Mucosa of descending colon (tissue), 3 donors: ENCODE measurements around the gene LRIG3. TPM values are rescaled to one million over a fixed set of nuclear protein-coding genes. Genes with fewer than 3 reads are reported as not detected.

Experiments
- ATAC-seq: fragments of 200-7000 bp; cut with Tn5 transposase; one replicate; pipeline ENCODE4 v1.9.1; 2020; ENCODE audit warnings: mild to moderate bottlenecking, moderate library complexity
- DNase-seq, 3 donors: peaks; one replicate each; pipeline ENCODE4 v3.0.0-alpha.2; 2020
- H3K36me3 ChIP-seq: fragments of 200-600 bp; one replicate; pipeline ENCODE4 v1.8.0; 2021; ENCODE audit warnings: low read depth, mild to moderate bottlenecking
- H3K4me1 ChIP-seq: fragments of 200-600 bp; one replicate; pipeline ENCODE4 v1.8.0; 2021; ENCODE audit warnings: low read depth, mild to moderate bottlenecking
- H3K4me3 ChIP-seq: fragments of 200-600 bp; one replicate; pipeline ENCODE4 v1.8.0; 2021; ENCODE audit warnings: mild to moderate bottlenecking
- H3K9me3 ChIP-seq: fragments of 200-600 bp; one replicate; pipeline ENCODE4 v1.8.0; 2021; ENCODE audit warnings: mild to moderate bottlenecking
- CTCF ChIP-seq: fragments of 200-600 bp; IDR thresholded peaks from one replicate; pipeline ENCODE4 v1.8.0; 2022; ENCODE audit warnings: antibody characterized with exemption, mild to moderate bottlenecking
- intact Hi-C, 2 donors: fragments of 100-400 bp; cut with DNase I in 1 of 2; cut with micrococcal nuclease in 1 of 2; formaldehyde crosslinking; loops; one replicate each; pipeline versions ENCODE4 v1.11.0 to v1.11.1; 2022; cut with DNase I, micrococcal nuclease
- total RNA-seq, 3 donors: library from RNA; stranded (reverse); fragmentation: NEBNext Ultra II Directional in 2 of 3; extraction: Animal tissue kit (Norgen Biotek cat#: 25700) in 2 of 3; gene quantifications; one replicate each; pipeline versions ENCODE4 v1.2.1 to v1.2.4, GENCODE V29; 2021 to 2023
- donor health status: DM: no; HTN: no; CAD: no; lungs with moderate emphysema.
- donor health status: DM: no; HTN: no; CAD: no.
- donor health status: DM: no; HTN: yes; CAD: no.

The LRIG3 gene
- total RNA-seq, 3 donors from 2014 or later = 65.6 to 95.8 (median 90.0) TPM

DNA sequence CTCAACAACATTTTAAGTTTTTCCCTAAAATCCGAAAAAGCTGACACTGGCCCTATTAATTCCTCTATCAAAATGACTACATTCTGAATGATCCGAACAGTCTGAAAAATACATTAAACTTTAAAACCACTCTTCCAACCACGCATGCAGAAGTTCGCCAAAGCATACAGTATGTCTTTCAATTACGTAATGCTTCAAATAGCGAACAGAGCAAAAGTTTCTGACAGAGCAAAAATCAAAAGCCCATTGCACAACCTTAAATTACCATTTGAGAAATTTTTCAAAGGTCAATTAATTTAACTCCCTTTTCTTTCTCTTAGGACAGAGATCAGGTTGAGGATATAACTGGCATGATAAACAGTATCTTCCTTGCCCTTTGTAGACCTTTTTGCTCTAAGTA is 33.2 kb downstream of the LRIG3 start:
- Histone ChIP-seq H3K36me3 (no peaks in the 10 kb centered on the region), H3K9me3 (no peaks in the 10 kb centered on the region), H3K4me1 (no peaks in the 10 kb centered on the region), H3K4me3 (no peak overlapping the region)
- no peak for ATAC-seq
- no peak for TF ChIP-seq CTCF
- no peak for DNase-seq
- intact Hi-C loops = no loop called here

GRCh38 chr12:58886474-58886873 is 33.8 kb downstream of the LRIG3 start:
- no peak overlapping the region for H3K4me3 ChIP-seq
- H3K4me1 ChIP-seq = no peaks in the 10 kb centered on the region
- no peaks in the 10 kb centered on the region for H3K36me3 ChIP-seq
- DNase-seq (no peak), ATAC-seq (no peak)
- H3K9me3 ChIP-seq = no peaks in the 10 kb centered on the region
- TF ChIP-seq CTCF = no peak
- intact Hi-C loops = no loop called here

DNA sequence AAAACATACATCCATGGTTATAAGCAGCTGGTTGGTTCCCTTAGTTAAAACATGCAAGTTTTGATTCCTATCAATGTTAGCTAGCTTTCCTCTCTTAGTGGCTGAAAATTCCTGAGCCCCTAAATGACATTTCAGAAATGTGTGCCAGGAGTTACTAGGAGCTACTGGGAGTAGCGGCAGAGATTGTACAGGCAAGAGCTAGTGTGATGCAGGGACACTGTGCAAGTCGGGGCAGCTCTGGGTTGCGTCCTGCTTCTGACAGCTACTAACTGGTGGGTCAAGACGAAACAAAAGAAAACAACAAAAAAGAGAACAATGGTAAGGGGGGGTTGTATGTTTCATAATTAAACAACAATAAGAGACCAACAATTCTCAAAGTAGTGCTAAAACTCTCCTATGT is 35.4 kb downstream of the LRIG3 start:
- no peak overlapping the region for H3K4me3 ChIP-seq
- DNase-seq (no peak), ATAC-seq (no peak)
- no peaks in the 10 kb centered on the region for H3K36me3 ChIP-seq
- intact Hi-C loops = no loop called here
- TF ChIP-seq CTCF = no peak
- H3K4me1 ChIP-seq = no peaks in the 10 kb centered on the region
- no peaks in the 10 kb centered on the region for H3K9me3 ChIP-seq

DNA sequence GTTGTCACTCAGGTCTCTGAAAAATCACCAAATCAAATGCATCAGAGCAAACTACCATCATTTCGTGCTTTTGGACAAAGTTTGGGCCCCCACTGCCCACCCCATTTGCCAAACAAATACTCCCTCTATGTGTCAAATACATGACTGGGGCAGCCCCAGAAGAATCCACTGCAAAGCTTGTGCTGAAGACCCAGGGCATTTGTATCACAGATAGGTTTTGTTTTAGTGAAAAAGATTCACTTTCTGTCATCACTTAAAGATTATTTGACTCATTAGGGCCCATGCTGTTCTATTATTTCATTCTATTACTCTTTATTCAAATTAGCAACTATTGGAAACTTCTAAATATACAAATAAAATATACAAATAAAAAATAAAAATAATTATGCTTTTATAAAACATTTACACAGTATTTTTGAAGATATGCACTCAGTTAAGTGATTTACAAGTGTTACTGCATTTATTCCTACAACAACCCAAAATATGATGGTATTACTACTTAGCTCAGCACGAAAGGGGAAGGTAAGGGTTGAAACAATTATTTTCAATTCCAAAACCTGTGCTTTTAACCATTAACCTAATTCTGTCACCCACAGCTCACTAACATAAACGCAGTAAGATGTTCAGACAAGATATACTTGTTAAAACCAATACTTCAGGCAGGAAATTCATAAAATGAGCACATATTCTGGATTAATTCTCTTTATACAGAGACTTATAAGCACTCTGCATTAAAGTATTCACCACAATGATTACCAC is 36.5 kb downstream of the LRIG3 start:
- intact Hi-C loops = no loop called here
- no peaks in the 10 kb centered on the region for H3K36me3 ChIP-seq

DNA sequence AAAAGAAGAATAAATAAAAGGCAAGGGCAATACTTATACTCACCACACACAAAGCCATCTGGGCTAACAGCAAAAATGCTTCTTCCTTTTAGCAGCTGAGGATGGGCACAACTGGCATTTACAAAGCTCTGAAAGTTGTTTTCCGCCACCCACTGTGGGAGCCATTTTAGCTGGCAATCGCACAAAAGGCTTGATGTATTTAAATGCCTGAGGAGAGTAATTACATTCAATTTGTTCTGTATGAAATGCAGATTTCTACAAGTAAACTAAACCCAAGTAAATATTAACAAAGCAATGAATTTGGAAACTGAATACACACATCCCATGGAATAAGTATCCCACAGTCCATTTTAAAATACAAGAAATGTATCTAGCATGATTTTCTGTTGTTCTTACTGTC is 37.5 kb downstream of the LRIG3 start:
- TF ChIP-seq CTCF = no peak
- no peaks in the 10 kb centered on the region for H3K36me3 ChIP-seq
- no peak for DNase-seq

More for the DNA sequence above, 36.5 kb downstream of the LRIG3 start:
- ATAC-seq (no peak), DNase-seq (no peak)
- Histone ChIP-seq H3K4me3 (no peak overlapping the region), H3K9me3 (no peaks in the 10 kb centered on the region), H3K4me1 (no peaks in the 10 kb centered on the region)
- no peak for TF ChIP-seq CTCF

DNA sequence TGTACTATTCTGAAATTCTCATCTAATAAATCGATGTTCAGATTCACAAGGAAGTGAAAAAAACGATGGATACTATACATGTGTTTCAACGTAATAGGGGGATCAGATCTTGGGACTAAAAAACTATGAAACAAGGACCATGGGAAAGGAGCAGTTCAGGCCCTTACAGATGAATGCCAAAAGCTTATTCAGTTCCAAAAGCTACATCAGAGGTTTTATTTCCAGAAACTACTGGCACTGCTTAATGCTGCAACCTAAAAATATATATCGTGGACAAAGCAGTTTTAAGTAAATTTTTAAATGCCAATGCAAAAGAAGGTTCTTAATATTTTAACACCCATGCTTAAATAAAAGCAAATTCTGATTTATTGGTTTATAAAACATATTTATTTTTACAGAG is 38.5 kb downstream of the LRIG3 start:
- intact Hi-C loops = no loop called here
- Histone ChIP-seq H3K36me3 (no peaks in the 10 kb centered on the region), H3K4me3 (no peak overlapping the region), H3K9me3 (no peaks in the 10 kb centered on the region), H3K4me1 (no peaks in the 10 kb centered on the region)
- no peak for DNase-seq
- no peak for TF ChIP-seq CTCF
- no peak for ATAC-seq

More for the DNA sequence above, 37.5 kb downstream of the LRIG3 start:
- intact Hi-C loops = no loop called here
- no peak for ATAC-seq
- Histone ChIP-seq H3K4me3 (no peak overlapping the region), H3K4me1 (no peaks in the 10 kb centered on the region), H3K9me3 (no peaks in the 10 kb centered on the region)
